ENCODE results near the gene CLCN2.

CLCN2 gene

DNA sequence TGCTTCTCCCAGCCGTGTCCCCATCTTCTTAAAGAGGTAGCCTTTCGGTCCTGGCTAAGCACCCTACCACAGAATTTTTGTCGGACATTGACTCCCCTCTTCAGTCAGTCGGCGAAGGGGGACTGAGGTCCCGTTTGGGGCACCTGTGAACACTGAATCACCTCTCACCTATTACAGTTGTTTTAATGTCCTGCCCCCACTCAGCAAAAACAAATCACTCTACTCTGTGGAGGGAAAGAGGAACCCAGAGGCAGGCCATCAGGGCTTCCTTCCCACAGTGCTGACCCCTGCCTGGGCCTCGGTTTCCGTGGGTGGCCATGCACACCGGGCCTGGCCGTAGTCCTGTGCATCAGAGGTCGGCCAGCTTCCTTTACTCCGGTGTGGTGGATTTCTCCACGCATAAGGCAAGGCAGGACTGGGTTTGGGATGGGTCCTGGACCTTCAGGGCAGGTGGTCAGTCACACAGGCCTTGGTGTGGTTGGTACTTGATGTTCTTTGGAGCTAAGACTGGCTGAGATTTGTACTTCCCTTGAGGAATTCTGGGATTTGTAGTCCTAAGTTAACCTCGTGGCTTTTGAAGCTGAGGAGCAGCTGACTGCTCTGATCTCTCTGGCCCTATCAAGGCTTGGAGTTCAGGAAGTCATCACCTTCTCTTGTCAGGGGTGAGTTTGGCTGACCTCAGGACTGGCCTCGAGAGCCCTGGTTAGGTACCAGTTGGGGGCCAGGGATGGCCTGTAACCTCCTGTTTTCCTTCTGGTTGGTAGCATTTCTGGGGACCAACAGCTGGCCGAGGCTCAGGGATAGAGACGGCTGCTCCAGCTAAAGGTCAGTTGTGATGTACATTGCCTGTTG is 24.6 kb downstream of the CLCN2 start:
- no peak for TF ChIP-seq GATA2 (IDR thresholded peaks at IDR 0.05; ENCODE audit: low read depth, low read length)
- TF ChIP-seq GATA3 (IDR thresholded peaks at IDR 0.05; ENCODE audit: low read depth, low read length): no peak

DNA sequence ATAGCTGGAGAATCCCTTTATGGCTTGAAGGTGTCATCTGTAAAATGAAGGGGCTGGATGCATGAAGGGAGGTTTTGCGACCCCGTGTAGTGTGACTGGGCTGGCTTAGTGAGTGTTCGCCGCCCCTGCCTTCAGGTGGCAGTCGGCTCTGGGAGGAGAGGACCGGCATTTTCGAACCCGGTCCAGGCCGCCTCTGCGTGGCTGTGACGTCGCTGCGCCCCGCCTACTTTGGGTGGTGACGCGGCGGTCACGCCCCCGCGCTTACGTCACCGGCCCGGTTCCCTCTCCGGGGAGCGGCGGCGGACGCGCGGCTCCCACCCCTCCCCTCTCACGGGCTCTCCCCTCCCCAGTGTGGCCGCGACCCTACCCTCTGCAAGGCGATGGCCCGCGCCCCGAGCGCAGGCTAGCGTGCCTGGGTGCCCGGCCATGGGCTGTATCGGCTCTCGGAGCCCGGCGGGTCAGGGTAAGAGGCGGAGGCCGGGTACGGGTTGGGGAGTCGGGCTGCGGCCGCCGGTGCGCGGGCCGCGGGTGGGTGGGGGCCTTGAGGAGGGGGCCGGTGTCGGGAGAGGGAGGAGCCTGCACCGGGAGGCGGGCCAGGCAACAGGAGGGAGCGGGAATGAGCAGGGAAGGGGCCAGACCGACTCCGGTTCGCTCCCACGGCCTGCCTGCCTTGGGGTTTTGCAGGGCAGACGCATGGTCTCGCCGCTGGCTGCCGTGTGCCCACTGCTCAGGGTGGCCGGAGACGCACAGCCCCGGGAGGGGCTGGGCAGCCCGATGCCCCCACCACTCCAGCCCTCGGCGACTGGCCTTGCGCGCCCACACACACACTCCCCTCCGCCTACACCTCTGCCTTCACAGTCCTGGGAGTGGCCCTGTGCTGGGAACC is 25.5 kb downstream of the CLCN2 start:
- TF ChIP-seq GATA3 (IDR thresholded peaks at IDR 0.05; ENCODE audit: low read depth, low read length) (no peak), GATA2 (IDR thresholded peaks at IDR 0.05; ENCODE audit: low read depth, low read length) (no peak)

DNA sequence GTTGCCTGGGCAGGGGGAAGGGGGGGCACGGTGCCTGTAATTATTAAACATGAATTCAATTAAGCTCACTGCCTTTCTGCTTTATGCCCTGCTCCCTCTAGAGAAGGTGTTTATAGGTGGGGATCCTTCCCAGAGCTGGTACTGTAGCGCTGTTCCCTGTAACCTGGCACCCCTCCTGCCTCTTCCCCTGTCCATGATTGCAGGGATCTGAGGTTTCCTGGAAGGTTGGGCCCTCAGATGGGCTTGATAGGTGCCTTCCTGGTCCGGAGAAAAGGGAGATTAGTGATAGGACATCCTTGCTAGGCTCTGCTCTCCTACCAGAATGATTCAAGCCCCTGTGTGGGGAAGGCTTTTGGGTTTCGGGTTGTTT is 26.1 kb downstream of the CLCN2 start:
- TF ChIP-seq GATA3 (IDR thresholded peaks at IDR 0.05; ENCODE audit: low read depth, low read length) (no peak), GATA2 (IDR thresholded peaks at IDR 0.05; ENCODE audit: low read depth, low read length) (no peak)

DNA sequence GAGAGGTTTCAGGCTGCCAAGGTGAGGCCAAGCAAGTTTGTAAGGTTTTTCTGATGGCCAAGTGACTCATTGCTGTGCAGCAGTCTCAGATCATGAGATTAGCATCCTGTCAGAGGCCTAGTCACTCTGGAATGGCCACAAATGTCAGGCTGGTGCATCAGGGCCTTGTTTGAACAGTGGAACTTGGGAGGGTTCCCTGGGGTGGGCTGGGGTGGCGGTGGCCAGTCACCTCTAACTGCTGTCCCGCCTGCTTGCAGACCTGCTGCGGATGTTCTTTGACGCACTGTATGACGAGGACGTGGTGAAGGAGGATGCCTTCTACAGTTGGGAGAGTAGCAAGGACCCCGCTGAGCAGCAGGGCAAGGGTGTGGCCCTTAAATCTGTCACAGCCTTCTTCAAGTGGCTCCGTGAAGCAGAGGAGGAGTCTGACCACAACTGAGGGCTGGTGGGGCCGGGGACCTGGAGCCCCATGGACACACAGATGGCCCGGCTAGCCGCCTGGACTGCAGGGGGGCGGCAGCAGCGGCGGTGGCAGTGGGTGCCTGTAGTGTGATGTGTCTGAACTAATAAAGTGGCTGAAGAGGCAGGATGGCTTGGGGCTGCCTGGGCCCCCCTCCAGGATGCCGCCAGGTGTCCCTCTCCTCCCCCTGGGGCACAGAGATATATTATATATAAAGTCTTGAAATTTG is 26.8 kb downstream of the CLCN2 start:
- TF ChIP-seq GATA3 (IDR thresholded peaks at IDR 0.05; ENCODE audit: low read depth, low read length) (no peak), GATA2 (IDR thresholded peaks at IDR 0.05; ENCODE audit: low read depth, low read length) (no peak)

DNA sequence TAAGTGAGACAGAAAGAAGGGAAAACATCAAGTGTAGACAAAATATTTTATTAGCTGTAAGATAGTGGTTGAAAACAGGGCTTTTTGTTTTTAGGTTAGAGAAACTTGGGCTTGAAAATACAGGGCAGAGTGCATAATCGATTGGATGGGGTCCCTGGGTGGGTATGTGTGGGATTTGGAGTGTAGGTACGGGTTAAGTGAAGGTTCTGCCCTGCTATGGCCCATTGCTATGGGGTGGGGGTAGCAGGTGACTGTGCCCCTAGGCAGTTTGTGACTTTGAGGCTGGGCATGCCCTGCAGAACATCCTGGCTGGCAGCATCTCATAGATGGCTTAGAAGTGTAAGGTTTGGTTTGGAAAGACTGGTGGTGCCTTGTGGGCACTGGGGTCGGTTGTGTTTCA is 27.7 kb downstream of the CLCN2 start:
- TF ChIP-seq GATA2 (IDR thresholded peaks at IDR 0.05; ENCODE audit: low read depth, low read length): no peak
- TF ChIP-seq GATA3 (IDR thresholded peaks at IDR 0.05; ENCODE audit: low read depth, low read length): no peak

DNA sequence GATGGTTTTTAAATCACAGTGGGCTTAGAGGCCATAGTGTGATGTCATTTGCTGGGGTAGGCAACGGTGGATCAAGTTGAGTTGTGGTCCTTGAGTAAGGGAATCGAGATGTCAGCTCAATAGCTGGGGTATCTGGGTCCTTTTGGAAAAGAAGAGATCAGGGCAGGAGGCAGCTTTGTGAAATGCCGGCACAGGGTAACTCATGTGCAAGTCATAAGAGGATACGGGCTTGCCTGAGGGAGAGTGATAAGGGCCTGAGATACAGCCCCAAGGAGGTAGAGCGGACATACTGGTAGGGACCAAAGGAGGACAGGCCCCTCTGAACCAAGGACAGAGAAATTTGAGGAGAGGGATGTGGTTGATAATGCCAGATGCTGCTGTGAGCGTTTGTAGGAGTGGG is 28.2 kb downstream of the CLCN2 start:
- TF ChIP-seq GATA2 (IDR thresholded peaks at IDR 0.05; ENCODE audit: low read depth, low read length): no peak
- no peak for TF ChIP-seq GATA3 (IDR thresholded peaks at IDR 0.05; ENCODE audit: low read depth, low read length)

DNA sequence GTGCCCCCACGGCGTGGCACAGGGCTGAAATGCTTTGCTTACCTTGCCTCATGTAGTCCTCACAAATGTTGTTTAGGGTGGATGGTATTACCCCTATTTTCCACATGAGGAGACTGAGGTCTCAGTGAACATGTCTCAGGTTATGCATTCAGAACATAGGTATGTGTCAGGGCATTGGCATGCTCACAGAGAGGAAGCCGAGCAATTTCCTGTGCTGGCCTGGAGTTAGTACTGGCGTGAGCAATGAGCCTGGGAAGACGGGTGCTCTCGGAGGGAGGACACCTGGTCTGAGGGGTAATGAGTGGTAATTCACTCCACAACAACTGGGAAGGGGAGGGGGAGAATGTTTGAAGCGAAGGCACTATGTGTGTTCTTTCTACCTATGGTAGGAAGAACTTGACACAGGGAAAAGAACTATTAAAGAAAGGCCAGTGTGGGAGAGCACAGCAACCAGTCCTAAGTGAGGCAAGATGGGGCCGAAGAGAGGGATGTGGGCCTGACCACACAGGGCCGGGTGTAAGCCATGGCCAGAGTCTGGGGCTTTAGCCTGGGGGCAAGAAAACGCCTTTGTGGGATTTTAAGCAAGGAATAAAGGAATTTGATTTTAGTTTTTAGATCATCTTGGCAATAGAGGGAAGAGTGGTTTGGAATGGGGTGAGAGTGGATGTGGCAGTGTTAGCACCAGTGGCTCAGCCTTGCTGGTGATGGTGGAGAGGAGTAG is 28.9 kb downstream of the CLCN2 start:
- TF ChIP-seq GATA2 (IDR thresholded peaks at IDR 0.05; ENCODE audit: low read depth, low read length): no peak
- no peak for TF ChIP-seq GATA3 (IDR thresholded peaks at IDR 0.05; ENCODE audit: low read depth, low read length)

DNA sequence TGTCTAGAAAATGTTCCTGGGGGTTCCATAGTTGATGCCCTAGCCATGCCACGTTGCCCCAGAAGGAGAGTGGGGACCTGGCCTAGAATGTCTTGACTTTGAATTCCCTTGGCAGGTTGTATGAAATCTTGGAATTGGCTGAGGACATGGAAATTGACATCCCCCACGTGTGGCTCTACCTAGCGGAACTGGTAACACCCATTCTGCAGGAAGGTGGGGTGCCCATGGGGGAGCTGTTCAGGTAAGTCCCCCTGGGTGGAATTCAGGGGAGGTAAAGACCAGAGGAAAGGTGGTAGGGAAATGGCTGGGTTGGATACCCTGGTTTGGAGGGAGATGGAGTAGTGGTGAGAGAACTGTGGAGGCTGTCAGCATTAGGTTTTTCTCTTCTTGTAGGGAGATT is 32.9 kb downstream of the CLCN2 start:
- TF ChIP-seq GATA3 (IDR thresholded peaks at IDR 0.05; ENCODE audit: low read depth, low read length): no peak
- TF ChIP-seq GATA2 (IDR thresholded peaks at IDR 0.05; ENCODE audit: low read depth, low read length): no peak

DNA sequence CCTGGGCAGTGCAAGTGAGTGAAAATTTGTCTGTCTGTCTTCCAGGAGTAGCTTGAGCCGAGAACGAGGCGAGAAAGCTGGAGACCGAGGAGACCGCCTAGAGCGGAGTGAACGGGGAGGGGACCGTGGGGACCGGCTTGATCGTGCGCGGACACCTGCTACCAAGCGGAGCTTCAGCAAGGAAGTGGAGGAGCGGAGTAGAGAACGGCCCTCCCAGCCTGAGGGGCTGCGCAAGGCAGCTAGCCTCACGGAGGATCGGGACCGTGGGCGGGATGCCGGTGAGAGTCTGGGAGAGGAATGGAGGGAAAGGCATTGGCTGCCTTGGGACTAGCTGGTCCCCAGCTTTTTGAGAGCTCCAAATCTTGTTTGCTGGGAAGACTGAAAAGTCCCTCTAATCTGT is 34.2 kb downstream of the CLCN2 start:
- TF ChIP-seq GATA3 (IDR thresholded peaks at IDR 0.05; ENCODE audit: low read depth, low read length): no peak
- no peak for TF ChIP-seq GATA2 (IDR thresholded peaks at IDR 0.05; ENCODE audit: low read depth, low read length)

DNA sequence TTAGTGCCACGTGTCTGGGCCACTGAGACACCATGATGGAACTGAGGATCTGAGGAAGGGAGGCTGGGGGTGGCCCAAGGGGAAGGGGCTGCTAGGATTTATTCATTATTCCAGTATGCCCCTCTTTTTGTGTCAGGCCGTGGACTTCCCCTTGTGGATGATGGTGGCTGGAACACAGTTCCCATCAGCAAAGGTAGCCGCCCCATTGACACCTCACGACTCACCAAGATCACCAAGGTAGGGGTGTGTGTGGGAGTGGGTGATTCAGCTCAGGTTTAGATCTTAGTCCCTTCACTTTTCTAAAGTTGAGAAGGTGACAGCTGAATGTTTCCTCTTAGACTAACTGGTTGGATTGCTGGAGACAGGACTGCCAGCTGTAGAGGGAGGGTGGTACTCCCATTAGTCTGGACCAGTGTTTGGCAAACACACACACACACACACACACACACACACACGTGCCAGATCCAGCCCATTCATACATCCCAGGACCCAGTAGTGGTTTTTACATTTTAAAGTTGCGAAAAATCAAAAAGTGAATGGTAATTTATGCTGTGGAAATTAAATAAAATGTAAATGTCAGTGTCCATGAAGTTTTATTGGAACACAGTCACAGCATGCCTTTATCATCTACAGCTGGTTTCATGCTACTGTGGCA is 35.6 kb downstream of the CLCN2 start:
- TF ChIP-seq GATA3 (IDR thresholded peaks at IDR 0.05; ENCODE audit: low read depth, low read length): no peak
- no peak for TF ChIP-seq GATA2 (IDR thresholded peaks at IDR 0.05; ENCODE audit: low read depth, low read length)

DNA sequence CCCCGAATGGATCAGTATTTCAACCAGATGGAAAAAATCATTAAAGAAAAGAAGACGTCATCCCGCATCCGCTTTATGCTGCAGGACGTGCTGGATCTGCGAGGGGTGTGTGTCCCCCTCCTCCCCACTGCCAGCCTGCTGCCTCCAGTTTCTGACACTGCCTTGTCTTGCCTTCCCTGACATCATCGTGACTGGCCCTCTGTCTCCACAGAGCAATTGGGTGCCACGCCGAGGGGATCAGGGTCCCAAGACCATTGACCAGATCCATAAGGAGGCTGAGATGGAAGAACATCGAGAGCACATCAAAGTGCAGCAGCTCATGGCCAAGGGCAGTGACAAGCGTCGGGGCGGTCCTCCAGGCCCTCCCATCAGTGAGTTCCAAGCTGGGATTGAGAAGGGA is 36.1 kb downstream of the CLCN2 start:
- TF ChIP-seq GATA3 (IDR thresholded peaks at IDR 0.05; ENCODE audit: low read depth, low read length) (no peak), GATA2 (IDR thresholded peaks at IDR 0.05; ENCODE audit: low read depth, low read length) (no peak)

DNA sequence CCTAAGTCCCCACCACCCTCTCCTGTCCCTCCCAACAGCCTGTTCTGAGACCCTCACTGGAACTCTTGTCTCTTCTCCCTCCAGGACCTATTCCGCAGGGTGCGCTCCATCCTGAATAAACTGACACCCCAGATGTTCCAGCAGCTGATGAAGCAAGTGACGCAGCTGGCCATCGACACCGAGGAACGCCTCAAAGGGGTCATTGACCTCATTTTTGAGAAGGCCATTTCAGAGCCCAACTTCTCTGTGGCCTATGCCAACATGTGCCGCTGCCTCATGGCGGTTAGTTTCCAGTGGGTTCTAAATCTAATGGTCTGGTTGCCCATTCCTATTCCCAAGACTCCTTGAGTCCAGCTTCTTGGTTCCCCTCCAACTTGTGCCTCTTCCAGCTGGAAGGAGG is 37.7 kb downstream of the CLCN2 start:
- TF ChIP-seq GATA3 (IDR thresholded peaks at IDR 0.05; ENCODE audit: low read depth, low read length) (no peak), GATA2 (IDR thresholded peaks at IDR 0.05; ENCODE audit: low read depth, low read length) (no peak)
